Panc1 (cell line): ENCODE data around the gene FGD3.

Experiments used
- POLR2AphosphoS5 ChIP-seq: IDR thresholded peaks from 2 replicates; pipeline ENCODE4 v1.6.1; 2012; ENCODE audit warnings: mild to moderate bottlenecking, low read depth, low read length, moderate library complexity
- TF ChIP-seq, protein P1 (sequence below): fragments of 450-650 bp; IDR thresholded peaks from 2 replicates; pipeline ENCODE4 v1.5.1; 2017; ENCODE audit warnings: mild to moderate bottlenecking
- TF ChIP-seq, protein P2 (sequence below), 2 experiments: IDR thresholded peaks; 2 replicates each; pipeline ENCODE4 v1.6.1; 2011 to 2012; ENCODE audit warnings: low read depth in 2 of 2, control low read depth in 1 of 2, low read length in 1 of 2, mild to moderate bottlenecking in 1 of 2, moderate library complexity in 1 of 2; ENCODE audit not compliant: insufficient read depth in 1 of 2

DNA sequence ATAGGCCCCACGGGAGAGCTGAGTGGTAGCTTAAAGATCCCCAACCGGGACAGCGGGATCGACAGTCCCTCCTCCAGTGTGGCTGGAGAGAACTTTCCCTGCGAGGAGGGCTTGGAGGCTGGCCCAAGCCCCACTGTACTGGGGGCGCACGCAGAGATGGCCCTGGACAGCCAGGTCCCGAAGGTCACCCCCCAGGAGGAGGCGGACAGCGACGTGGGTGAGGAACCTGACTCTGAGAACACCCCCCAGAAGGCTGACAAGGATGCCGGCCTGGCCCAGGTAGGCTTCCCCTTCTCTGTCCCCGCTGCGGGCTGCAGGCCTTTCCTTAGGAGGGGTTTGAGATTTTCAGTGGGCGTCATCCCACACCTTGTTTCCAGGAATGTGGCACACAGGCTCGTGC is 29.1 kb downstream of the FGD3 start:
- TF ChIP-seq, protein P1, sequence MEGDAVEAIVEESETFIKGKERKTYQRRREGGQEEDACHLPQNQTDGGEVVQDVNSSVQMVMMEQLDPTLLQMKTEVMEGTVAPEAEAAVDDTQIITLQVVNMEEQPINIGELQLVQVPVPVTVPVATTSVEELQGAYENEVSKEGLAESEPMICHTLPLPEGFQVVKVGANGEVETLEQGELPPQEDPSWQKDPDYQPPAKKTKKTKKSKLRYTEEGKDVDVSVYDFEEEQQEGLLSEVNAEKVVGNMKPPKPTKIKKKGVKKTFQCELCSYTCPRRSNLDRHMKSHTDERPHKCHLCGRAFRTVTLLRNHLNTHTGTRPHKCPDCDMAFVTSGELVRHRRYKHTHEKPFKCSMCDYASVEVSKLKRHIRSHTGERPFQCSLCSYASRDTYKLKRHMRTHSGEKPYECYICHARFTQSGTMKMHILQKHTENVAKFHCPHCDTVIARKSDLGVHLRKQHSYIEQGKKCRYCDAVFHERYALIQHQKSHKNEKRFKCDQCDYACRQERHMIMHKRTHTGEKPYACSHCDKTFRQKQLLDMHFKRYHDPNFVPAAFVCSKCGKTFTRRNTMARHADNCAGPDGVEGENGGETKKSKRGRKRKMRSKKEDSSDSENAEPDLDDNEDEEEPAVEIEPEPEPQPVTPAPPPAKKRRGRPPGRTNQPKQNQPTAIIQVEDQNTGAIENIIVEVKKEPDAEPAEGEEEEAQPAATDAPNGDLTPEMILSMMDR, result no peak
- TF ChIP-seq POLR2AphosphoS5, result no peak
- TF ChIP-seq, protein P2, sequence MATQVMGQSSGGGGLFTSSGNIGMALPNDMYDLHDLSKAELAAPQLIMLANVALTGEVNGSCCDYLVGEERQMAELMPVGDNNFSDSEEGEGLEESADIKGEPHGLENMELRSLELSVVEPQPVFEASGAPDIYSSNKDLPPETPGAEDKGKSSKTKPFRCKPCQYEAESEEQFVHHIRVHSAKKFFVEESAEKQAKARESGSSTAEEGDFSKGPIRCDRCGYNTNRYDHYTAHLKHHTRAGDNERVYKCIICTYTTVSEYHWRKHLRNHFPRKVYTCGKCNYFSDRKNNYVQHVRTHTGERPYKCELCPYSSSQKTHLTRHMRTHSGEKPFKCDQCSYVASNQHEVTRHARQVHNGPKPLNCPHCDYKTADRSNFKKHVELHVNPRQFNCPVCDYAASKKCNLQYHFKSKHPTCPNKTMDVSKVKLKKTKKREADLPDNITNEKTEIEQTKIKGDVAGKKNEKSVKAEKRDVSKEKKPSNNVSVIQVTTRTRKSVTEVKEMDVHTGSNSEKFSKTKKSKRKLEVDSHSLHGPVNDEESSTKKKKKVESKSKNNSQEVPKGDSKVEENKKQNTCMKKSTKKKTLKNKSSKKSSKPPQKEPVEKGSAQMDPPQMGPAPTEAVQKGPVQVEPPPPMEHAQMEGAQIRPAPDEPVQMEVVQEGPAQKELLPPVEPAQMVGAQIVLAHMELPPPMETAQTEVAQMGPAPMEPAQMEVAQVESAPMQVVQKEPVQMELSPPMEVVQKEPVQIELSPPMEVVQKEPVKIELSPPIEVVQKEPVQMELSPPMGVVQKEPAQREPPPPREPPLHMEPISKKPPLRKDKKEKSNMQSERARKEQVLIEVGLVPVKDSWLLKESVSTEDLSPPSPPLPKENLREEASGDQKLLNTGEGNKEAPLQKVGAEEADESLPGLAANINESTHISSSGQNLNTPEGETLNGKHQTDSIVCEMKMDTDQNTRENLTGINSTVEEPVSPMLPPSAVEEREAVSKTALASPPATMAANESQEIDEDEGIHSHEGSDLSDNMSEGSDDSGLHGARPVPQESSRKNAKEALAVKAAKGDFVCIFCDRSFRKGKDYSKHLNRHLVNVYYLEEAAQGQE (IDR thresholded peaks at IDR 0.05; ENCODE audit: insufficient read depth in 1 of 2, low read depth in 2 of 2, low read length in 1 of 2), result no peak
